VCaP (cell line): ENCODE measurements around the gene TMEM234.

Experiments used
- H3K27ac ChIP-seq: fragments of 450-650 bp; 2 replicates; pipeline ENCODE4 v1.5.1; 2017
- TF ChIP-seq, protein P1 (sequence below): fragments of 450-650 bp; conservative IDR thresholded peaks from 2 replicates; pipeline ENCODE4 v1.5.1; 2017; ENCODE audit warnings: mild to moderate bottlenecking, moderate library complexity

The TMEM234 gene

DNA sequence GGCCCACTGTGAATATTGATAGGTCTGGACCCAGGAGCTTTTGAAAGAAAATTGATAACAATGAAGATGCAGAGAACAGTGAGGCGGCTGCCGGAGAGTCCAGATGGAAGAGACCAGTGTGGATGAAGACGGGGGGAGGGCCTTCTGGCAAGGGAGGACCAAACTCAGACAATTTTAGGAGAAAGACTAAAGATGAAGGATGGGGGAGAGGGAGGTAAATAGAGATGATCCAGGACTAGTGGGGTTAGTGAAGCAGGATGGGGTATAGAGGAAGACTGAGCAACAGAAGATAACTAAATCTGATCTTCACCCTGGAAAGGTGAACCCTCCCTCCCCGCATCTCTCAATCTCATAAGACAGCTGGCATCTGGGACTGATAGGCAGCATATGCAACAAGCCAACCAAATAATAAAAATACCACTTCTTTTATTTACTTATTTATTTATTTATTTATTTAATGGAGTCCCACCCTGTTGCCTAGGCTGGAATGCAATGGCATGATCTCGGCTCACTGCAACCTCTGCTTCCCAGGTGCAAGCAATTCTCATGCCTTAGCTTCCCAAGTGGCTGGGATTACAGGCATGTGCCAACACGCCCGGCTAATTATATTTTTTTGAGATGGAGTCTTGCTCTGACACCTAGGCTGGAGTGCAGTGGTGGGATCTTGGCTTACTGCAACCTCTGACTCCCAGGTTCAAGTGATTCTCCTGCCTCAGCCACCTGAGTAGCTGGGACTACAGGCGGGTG is 10.6 kb upstream of the TMEM234 start:
- H3K27ac ChIP-seq = no peak overlapping the region
- TF ChIP-seq, protein P1, sequence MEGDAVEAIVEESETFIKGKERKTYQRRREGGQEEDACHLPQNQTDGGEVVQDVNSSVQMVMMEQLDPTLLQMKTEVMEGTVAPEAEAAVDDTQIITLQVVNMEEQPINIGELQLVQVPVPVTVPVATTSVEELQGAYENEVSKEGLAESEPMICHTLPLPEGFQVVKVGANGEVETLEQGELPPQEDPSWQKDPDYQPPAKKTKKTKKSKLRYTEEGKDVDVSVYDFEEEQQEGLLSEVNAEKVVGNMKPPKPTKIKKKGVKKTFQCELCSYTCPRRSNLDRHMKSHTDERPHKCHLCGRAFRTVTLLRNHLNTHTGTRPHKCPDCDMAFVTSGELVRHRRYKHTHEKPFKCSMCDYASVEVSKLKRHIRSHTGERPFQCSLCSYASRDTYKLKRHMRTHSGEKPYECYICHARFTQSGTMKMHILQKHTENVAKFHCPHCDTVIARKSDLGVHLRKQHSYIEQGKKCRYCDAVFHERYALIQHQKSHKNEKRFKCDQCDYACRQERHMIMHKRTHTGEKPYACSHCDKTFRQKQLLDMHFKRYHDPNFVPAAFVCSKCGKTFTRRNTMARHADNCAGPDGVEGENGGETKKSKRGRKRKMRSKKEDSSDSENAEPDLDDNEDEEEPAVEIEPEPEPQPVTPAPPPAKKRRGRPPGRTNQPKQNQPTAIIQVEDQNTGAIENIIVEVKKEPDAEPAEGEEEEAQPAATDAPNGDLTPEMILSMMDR = no peak

DNA sequence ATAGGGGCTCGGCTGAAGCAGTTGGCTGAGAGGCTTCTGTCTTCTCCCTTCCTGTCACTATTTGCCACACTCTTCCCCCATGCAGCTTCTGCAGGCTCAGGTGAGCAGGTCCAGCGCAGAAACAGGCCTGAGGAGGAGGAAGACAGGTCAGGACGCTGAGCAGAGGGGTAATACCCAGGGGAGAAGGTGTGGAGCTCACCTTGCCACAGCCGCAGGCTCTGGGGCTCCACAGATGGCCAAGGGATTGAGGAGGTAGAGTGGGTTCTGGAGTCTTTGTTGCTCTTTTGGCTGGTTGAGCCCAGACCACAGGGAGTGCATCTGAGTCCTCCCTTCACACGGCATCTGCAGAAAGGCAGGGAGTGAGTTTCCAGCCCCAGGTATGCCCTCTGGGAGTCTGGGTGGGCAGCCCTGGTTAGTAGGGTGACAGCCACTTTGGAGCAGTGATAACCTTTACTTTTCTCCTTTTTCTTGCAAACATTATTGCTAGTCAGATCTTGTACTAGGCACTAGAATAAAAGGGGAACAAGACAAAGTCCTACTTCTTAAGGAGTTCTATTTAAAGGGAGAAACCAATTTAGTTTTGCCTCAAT is 9.8 kb upstream of the TMEM234 start:
- TF ChIP-seq, protein P1 = no peak
- H3K27ac ChIP-seq = no peak overlapping the region

DNA sequence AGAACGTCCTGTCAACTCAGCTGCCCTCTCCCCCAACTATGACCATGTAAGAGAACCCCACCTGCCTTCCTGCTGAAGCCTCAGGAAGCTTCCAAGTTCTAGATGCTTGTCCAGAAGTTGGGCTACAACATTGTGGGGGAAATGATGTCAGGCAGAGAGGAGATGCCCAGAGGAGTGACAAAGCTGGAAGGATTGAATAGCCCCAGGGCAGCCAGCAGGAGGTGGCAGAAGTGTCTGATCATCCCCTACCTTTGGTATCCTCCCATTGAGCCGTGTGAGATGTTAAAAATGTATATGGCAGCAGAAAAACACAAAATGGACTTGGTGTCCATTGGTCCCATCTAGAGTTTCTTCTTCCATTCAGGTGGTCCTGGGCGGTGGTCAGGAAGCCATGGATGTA is 6.6 kb upstream of the TMEM234 start:
- no peak overlapping the region for H3K27ac ChIP-seq
- TF ChIP-seq, protein P1 = no peak

GRCh38 chr1:32224285-32224684 is 2.1 kb upstream of the TMEM234 start:
- TF ChIP-seq, protein P1 = no peak
- H3K27ac ChIP-seq = peak overlapping the region; percentile 77

DNA sequence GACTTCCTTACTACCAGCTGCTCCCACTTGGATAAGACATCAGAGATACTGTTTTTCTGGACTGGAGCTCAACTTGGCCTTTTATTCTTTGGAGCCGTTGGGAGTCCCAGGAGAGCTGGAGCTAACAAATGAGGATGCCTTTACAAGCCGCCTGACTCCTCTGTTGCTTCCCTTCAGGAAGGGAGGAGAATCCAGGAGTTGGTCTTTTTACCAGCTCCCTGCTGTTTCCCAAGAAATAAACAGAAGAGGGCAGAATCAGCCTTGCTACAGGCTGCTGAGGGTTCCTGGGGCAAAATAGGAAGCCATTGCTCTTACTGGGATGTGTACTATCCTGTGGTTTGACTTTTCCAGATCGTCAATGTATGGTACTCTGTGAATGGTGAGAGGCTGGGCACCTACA is 1.5 kb upstream of the TMEM234 start:
- TF ChIP-seq, protein P1 = no peak
- peak overlapping the region; percentile 77 for H3K27ac ChIP-seq

GRCh38 chr1:32221581-32221979 is 573 bp downstream of the TMEM234 start:
- TF ChIP-seq, protein P1 = no peak
- peak overlapping the region; percentile 77; the same call in 1 of the 2 replicates for H3K27ac ChIP-seq

DNA sequence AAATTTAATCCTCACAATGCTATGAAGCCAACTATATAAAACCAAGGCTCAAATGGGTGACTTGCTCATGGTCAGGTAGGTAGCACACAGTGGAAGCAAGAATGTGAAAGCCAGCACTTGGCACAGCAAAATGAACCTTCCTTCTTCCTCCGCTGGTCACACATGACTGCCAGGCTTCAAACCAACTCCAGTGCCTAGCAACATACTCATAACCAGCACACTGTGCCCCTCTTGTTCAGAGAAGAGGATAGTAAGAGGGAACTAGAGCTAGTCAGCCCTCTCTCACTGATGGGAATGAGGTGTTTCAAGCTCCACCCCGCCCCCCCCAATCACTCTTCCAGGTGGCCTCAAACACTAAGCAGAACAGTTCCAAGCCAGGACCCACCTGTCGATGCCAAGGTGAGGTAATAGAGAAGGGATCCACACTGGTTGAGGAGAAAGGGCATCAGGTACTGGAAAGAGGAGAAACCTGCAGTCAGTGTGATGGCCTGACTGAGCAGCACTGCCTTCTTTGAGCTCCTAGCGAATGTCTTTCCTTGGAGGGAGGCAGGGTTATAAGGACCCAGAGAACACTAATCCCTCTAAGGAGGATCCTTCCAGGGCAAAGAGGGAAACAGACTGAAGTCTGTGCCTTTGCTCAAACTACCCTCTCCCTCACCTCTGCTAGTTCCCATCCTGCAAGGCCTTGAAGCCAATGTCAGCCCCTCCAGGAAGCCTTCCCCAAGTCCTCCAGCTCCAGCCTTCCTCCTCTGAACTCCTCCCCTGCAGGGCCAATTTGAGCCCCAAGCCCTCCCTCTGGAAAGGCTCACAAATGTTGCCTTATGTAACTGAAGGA is 1.2 kb downstream of the TMEM234 start:
- TF ChIP-seq, protein P1 = no peak
- peak overlapping the region; percentile 77; the same call in 1 of the 2 replicates for H3K27ac ChIP-seq
